Uterus (tissue), 2 donors: Measurements from ENCODE around the gene SPINT4.

ENCODE experiments used
- CTCF ChIP-seq, 4 experiments: fragments of 200-600 bp in 2 of 4; fragments of 450-650 bp in 2 of 4; sonication (generic) in 2 of 4; IDR thresholded peaks; one replicate each; pipeline ENCODE4 v1.5.1; 2016 to 2019; ENCODE audit warnings: antibody characterized with exemption in 4 of 4, mild to moderate bottlenecking in 2 of 4, moderate library complexity in 1 of 4
- POLR2A ChIP-seq, 2 donors: fragments of 450-650 bp; IDR thresholded peaks; one replicate each; pipeline ENCODE4 v1.6.1; 2016; ENCODE audit warnings: antibody characterized with exemption in 2 of 2, mild to moderate bottlenecking in 1 of 2, moderate library complexity in 1 of 2

- no peak for TF ChIP-seq CTCF (IDR thresholded peaks at IDR 0.05)
- TF ChIP-seq POLR2A (IDR thresholded peaks at IDR 0.05), result no peak
Observed at GRCh38 chr20:45758096-45758495, 35.9 kb downstream of the SPINT4 start.
